Stimulated activated CD4-positive, alpha-beta T cell treated with anti-CD3 and anti-CD28 coated beads, Interleukin-1b, Interleukin-23, amount 100 ng/mL, for 48 hours (primary cell): ENCODE results near the gene GRID2.

ENCODE experiments used
- DNase-seq: peaks from one replicate; pipeline ENCODE4 v3.0.0-alpha.2; 2020

GRID2 gene

GRCh38 chr4:92988301-92988700 lies 684.5 kb downstream of the GRID2 start:
- DNase-seq, result no peak

GRCh38 chr4:92992758-92993157 lies 689.0 kb downstream of the GRID2 start:
- no peak for DNase-seq

- no peak for DNase-seq
These were observed 691.0 kb downstream of the GRID2 start for GRCh38 chr4:92994727-92995126.

GRCh38 chr4:92996533-92996932 lies 692.8 kb downstream of the GRID2 start:
- no peak for DNase-seq

- DNase-seq, result no peak
These were observed 697.1 kb downstream of the GRID2 start for GRCh38 chr4:93000910-93001309.

GRCh38 chr4:93002240-93002639 lies 698.5 kb downstream of the GRID2 start:
- DNase-seq, result no peak

- no peak for DNase-seq
These were observed 712.6 kb downstream of the GRID2 start for GRCh38 chr4:93016350-93016749.

GRCh38 chr4:93018243-93018642 lies 714.5 kb downstream of the GRID2 start:
- no peak for DNase-seq

GRCh38 chr4:93018806-93019205 lies 715.0 kb downstream of the GRID2 start:
- DNase-seq, result no peak

- no peak for DNase-seq
These were observed 726.0 kb downstream of the GRID2 start for GRCh38 chr4:93029769-93030168.

- no peak for DNase-seq
These were observed 726.9 kb downstream of the GRID2 start for GRCh38 chr4:93030670-93031069.

- no peak for DNase-seq
These were observed 727.8 kb downstream of the GRID2 start for GRCh38 chr4:93031431-93032098.

GRCh38 chr4:93042746-93043145 lies 739.0 kb downstream of the GRID2 start:
- no peak for DNase-seq

GRCh38 chr4:93053140-93053539 lies 749.4 kb downstream of the GRID2 start:
- no peak for DNase-seq

- no peak for DNase-seq
These were observed 758.1 kb downstream of the GRID2 start for GRCh38 chr4:93061826-93062225.

GRCh38 chr4:93063325-93063724 lies 759.6 kb downstream of the GRID2 start:
- DNase-seq, result no peak

GRCh38 chr4:93065790-93066189 lies 762.0 kb downstream of the GRID2 start:
- no peak for DNase-seq

GRCh38 chr4:93066749-93067148 lies 763.0 kb downstream of the GRID2 start:
- DNase-seq, result no peak

- DNase-seq, result no peak
These were observed 768.5 kb downstream of the GRID2 start for GRCh38 chr4:93072292-93072691.

GRCh38 chr4:93080316-93080715 lies 776.5 kb downstream of the GRID2 start:
- DNase-seq, result no peak

GRCh38 chr4:93084599-93085305 lies 781.0 kb downstream of the GRID2 start:
- no peak for DNase-seq

GRCh38 chr4:93086356-93086755 lies 782.6 kb downstream of the GRID2 start:
- DNase-seq, result no peak

GRCh38 chr4:93092765-93093164 lies 789.0 kb downstream of the GRID2 start:
- no peak for DNase-seq

GRCh38 chr4:93103042-93103441 lies 799.3 kb downstream of the GRID2 start:
- DNase-seq, result no peak

- DNase-seq, result no peak
These were observed 812.9 kb downstream of the GRID2 start for GRCh38 chr4:93116624-93117023.
